DND-41 (cell line): Measurements from ENCODE around the gene CRYM.

Source experiments
- CTCF ChIP-seq: IDR thresholded peaks from 2 replicates; pipeline ENCODE4 v1.5.1; 2012; ENCODE audit warnings: borderline replicate concordance, low read length, moderate library complexity, mild to moderate bottlenecking; ENCODE audit not compliant: poor library complexity, severe bottlenecking; ENCODE audit errors: extremely low read depth
- EZH2 ChIP-seq: IDR thresholded peaks from 3 replicates; pipeline ENCODE4 v1.6.1; 2012; ENCODE audit warnings: borderline replicate concordance, low read depth, mild to moderate bottlenecking, moderate library complexity, low read length, inconsistent platforms; ENCODE audit not compliant: severe bottlenecking

GRCh38 chr16:21326459-21326858, 48.4 kb upstream of the CRYM start:
- TF ChIP-seq CTCF: no peak
- TF ChIP-seq EZH2: no peak
